Gastrocnemius medialis (tissue), 4 donors: ENCODE data around the gene PGGHG. TPM values are rescaled to one million over a fixed set of nuclear protein-coding genes. Genes with fewer than 3 reads are reported as not detected.
"Not testable (repeated sequence)": the region's sequence is repeated elsewhere in the genome, so short reads cannot be mapped to it uniquely, and the experiment has no call there.

Experiments used
- ATAC-seq, 2 donors: fragments of 150-250 bp; one replicate each; pipeline ENCODE4 v1.9.1; 2016
- DNase-seq, 2 donors: peaks; one replicate each; pipeline ENCODE4 v3.0.0-alpha.2; 2019
- H3K27ac ChIP-seq, 4 donors: fragments of 200-600 bp; sonication (generic); 1 replicate in 1 of 4; 2 replicates in 3 of 4; pipeline ENCODE4 v1.5.1; 2016 to 2018; ENCODE audit warnings: mild to moderate bottlenecking in 2 of 4, moderate library complexity in 1 of 4
- H3K27me3 ChIP-seq, 3 donors: fragments of 200-600 bp; sonication (generic) in 2 of 3; 1 replicate in 1 of 3; 2 replicates in 2 of 3; pipeline versions ENCODE4 v1.5.1 to v1.6.0; 2016 to 2019; ENCODE audit warnings: mild to moderate bottlenecking in 1 of 3, moderate library complexity in 1 of 3
- H3K36me3 ChIP-seq, 2 donors: fragments of 200-600 bp; sonication (generic) in 1 of 2; one replicate each; pipeline ENCODE4 v1.5.1; 2017 to 2018
- H3K4me1 ChIP-seq, 2 donors: fragments of 200-600 bp; sonication (generic) in 1 of 2; one replicate each; pipeline ENCODE4 v1.5.1; 2016 to 2017; ENCODE audit warnings: mild to moderate bottlenecking in 2 of 2
- H3K4me3 ChIP-seq, 4 donors: fragments of 200-600 bp; sonication (generic) in 3 of 4; 1 replicate in 1 of 4; 2 replicates in 3 of 4; pipeline ENCODE4 v1.5.1; 2016 to 2019; ENCODE audit warnings: mild to moderate bottlenecking in 2 of 4
- H3K9me3 ChIP-seq, 3 donors: fragments of 200-600 bp; sonication (generic) in 2 of 3; 1 replicate in 1 of 3; 2 replicates in 2 of 3; pipeline ENCODE4 v1.5.1; 2016 to 2019
- POLR2A ChIP-seq, 2 donors: fragments of 450-650 bp; IDR thresholded peaks; one replicate each; pipeline ENCODE4 v1.6.1; 2017; ENCODE audit warnings: antibody characterized with exemption in 2 of 2, mild to moderate bottlenecking in 2 of 2, moderate library complexity in 2 of 2
- in situ Hi-C, 4 donors: fragments of 200-750 bp; cut with MboI; loops; one replicate each; pipeline versions ENCODE4 v1.15.0 to v1.8.0; 2017; ENCODE audit warnings: low sequenced_read_pairs in 4 of 4
- intact Hi-C: fragments of 100-400 bp; cut with DNase I; formaldehyde crosslinking; loops from one replicate; pipeline ENCODE4 v1.15.1; 2023; ENCODE audit warnings: low total_unique reads
- total RNA-seq, 4 donors: library from RNA; depleted of rRNA; stranded (reverse); fragments of >200 nt; gene quantifications; one replicate each; pipeline versions ENCODE4 v1.1.0 to v1.2.3, GENCODE V29; 2016
- TF ChIP-seq, protein P1 (sequence below), 5 experiments: fragments of 450-650 bp in 3 of 5; fragments of 200-600 bp in 2 of 5; sonication (generic) in 2 of 5; IDR thresholded peaks in 4 of 5; conservative IDR thresholded peaks in 1 of 5; 1 replicate in 4 of 5; 2 replicates in 1 of 5; pipeline ENCODE4 v1.5.1; 2016 to 2019; ENCODE audit warnings: antibody characterized with exemption in 5 of 5, mild to moderate bottlenecking in 3 of 5, moderate library complexity in 3 of 5

The PGGHG gene
- total RNA-seq, 4 donors from 2014 or later: 0.98 to 3.4 (median 2.7) TPM

GRCh38 chr11:332651-333480 lies 43.9 kb downstream of the PGGHG start:
- Histone ChIP-seq H3K9me3 (no peaks in the 10 kb centered on the region), H3K4me1 (peaks cover 8 to 18% of the 10 kb centered on the region in 2 donors), H3K4me3 (no peak overlapping the region), H3K36me3 (no peaks in the 10 kb centered on the region), H3K27ac (no peak overlapping the region), H3K27me3 (peaks cover 0 to 4% (median 0%) of the 10 kb centered on the region in 3 donors)
- ATAC-seq: no peak
- DNase-seq: no peak
- intact Hi-C loops: no loop called here
- TF ChIP-seq, protein P1, sequence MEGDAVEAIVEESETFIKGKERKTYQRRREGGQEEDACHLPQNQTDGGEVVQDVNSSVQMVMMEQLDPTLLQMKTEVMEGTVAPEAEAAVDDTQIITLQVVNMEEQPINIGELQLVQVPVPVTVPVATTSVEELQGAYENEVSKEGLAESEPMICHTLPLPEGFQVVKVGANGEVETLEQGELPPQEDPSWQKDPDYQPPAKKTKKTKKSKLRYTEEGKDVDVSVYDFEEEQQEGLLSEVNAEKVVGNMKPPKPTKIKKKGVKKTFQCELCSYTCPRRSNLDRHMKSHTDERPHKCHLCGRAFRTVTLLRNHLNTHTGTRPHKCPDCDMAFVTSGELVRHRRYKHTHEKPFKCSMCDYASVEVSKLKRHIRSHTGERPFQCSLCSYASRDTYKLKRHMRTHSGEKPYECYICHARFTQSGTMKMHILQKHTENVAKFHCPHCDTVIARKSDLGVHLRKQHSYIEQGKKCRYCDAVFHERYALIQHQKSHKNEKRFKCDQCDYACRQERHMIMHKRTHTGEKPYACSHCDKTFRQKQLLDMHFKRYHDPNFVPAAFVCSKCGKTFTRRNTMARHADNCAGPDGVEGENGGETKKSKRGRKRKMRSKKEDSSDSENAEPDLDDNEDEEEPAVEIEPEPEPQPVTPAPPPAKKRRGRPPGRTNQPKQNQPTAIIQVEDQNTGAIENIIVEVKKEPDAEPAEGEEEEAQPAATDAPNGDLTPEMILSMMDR (IDR thresholded peaks at IDR 0.05 in 4 of 5, conservative IDR thresholded peaks at IDR 0.05 in 1 of 5): no peak
- no peak for TF ChIP-seq POLR2A (IDR thresholded peaks at IDR 0.05)
- in situ Hi-C loops: no loop called here

- H3K27me3 ChIP-seq, H3K4me3 ChIP-seq, ATAC-seq, intact Hi-C loops, H3K36me3 ChIP-seq, DNase-seq, H3K9me3 ChIP-seq, in situ Hi-C loops: not testable (repeated sequence)
- Histone ChIP-seq H3K27ac (peak overlapping the region in 2 of 4 donors; percentile 18 to 80), H3K4me1 (peaks cover 8 to 16% of the 10 kb centered on the region in 2 donors)
Measured at GRCh38 chr11:333616-334263, 44.8 kb downstream of the PGGHG start.

GRCh38 chr11:334264-334994 lies 45.5 kb downstream of the PGGHG start:
- TF ChIP-seq, protein P1 (IDR thresholded peaks at IDR 0.05 in 4 of 5, conservative IDR thresholded peaks at IDR 0.05 in 1 of 5): no peak
- no peak for TF ChIP-seq POLR2A (IDR thresholded peaks at IDR 0.05)
- H3K4me1 ChIP-seq: peaks cover 8 to 16% of the 10 kb centered on the region in 2 donors
- DNase-seq: peak in 1 of 2 donors; percentile 46
- no peak overlapping the region for H3K4me3 ChIP-seq
- H3K27ac ChIP-seq: peak overlapping the region in 3 of 4 donors; percentile 61 to 80 (median 80)
- H3K9me3 ChIP-seq: no peaks in the 10 kb centered on the region
- no peaks in the 10 kb centered on the region for H3K36me3 ChIP-seq
- peak; percentile 28 to 64 for ATAC-seq
- intact Hi-C loops (no loop called here), in situ Hi-C loops (no loop called here)
- peaks cover 0 to 6% (median 0%) of the 10 kb centered on the region in 3 donors for H3K27me3 ChIP-seq

DNA sequence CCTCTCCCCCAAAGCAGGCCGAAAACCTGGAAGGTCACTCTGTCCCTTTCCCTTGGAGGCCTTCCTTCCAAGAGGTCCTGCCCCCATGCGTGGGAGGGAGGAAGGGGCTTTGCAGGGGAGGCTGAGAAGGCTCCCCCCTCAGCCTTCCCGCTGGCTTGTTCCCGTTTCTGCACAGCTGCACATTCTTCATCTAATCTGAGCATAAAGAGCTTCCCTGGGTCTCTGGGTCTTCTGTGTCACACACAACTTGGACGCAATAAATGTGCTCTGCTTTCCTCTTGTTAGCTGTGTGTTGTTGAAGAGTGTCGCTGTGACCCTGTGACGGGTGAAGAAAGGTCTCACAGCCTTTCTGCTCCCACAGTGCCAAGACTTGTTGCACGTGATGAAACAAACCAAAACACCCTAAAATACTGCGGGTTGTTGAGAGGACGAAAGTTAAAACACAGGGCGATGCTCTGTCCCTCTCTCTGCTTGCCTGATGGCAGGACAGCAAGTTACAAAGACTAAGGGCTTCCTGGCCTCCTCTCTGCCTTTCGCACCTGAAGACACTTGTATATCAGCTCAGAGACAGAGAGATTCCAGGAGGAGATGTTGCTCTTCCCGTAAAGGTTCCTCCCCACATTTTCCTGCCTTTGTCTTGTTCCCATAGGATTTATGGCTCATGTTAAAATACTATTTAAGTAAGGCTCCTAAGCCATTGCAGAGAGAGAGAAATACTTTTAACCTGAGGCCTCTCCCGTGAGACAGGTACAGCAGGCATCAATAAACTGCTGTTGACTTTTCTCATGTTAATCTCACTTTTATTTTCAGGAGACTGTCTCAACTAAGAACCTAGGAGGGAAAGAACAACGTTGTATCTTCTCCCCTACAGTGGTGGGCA lies 47.1 kb downstream of the PGGHG start:
- Histone ChIP-seq H3K27me3 (peaks cover 0 to 6% (median 0%) of the 10 kb centered on the region in 3 donors), H3K4me3 (no peak overlapping the region), H3K36me3 (no peaks in the 10 kb centered on the region), H3K9me3 (no peaks in the 10 kb centered on the region), H3K4me1 (peaks cover 8 to 16% of the 10 kb centered on the region in 2 donors), H3K27ac (peak overlapping the region; percentile 68 to 80 (median 76))
- no peak for DNase-seq
- no peak for TF ChIP-seq POLR2A (IDR thresholded peaks at IDR 0.05)
- in situ Hi-C loops: no loop called here
- peak; percentile 67 to 80 for ATAC-seq
- intact Hi-C loops: no loop called here

DNA sequence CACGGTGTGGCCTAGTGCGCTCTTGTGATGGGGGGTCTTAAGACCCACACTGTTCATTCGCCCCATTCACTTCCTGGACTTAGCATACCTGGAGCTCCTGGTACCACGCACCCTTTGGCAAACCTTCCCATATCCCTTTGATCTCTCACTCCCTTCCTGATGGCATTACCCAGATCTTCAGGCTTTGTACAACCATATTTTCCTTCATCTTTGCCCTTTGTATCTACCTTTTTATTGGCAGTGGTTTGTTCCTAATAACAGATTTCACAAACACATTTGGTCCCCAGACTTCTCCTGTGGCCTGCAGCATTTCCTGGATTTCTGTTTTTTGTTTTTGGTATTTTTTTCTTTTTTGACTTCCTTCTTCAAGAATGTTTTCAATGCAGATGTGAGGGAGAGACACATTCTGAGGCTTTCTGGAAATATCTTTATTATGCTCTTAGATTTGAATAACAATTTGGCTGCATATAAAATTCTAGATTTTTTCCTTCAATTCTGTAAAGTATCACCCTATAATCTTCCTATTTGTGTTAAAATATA lies 47.8 kb downstream of the PGGHG start:
- Histone ChIP-seq H3K9me3 (no peaks in the 10 kb centered on the region), H3K4me3 (no peak overlapping the region), H3K4me1 (peaks cover 8 to 16% of the 10 kb centered on the region in 2 donors), H3K36me3 (no peaks in the 10 kb centered on the region), H3K27ac (peak overlapping the region; percentile 68 to 80 (median 76)), H3K27me3 (peaks cover 0 to 6% (median 0%) of the 10 kb centered on the region in 3 donors)
- DNase-seq (no peak), ATAC-seq (no peak)
- no peak for TF ChIP-seq POLR2A (IDR thresholded peaks at IDR 0.05)
- TF ChIP-seq, protein P1 (IDR thresholded peaks at IDR 0.05 in 4 of 5, conservative IDR thresholded peaks at IDR 0.05 in 1 of 5): no peak
- in situ Hi-C loops (no loop called here), intact Hi-C loops (no loop called here)
